GM18861 (cell line): ENCODE data around the gene NOL7.

Experiments used
- ATAC-seq: cut with Tn5 transposase; IDR thresholded peaks from one replicate; pipeline ENCODE4 v1.9.1; 2021; ENCODE audit not compliant: unreplicated experiment

Gene NOL7

GRCh38 chr6:13649393-13649792, 34.3 kb downstream of the NOL7 start:
- no peak for ATAC-seq

- ATAC-seq, result no peak
Observed at GRCh38 chr6:13653296-13653695, 38.2 kb downstream of the NOL7 start.

- ATAC-seq, result no peak
Observed at GRCh38 chr6:13654496-13654895, 39.4 kb downstream of the NOL7 start.

- ATAC-seq, result no peak
Observed at GRCh38 chr6:13655700-13656099, 40.6 kb downstream of the NOL7 start.

- no peak for ATAC-seq
Observed at GRCh38 chr6:13660273-13660672, 45.1 kb downstream of the NOL7 start.

- ATAC-seq, result no peak
Observed at GRCh38 chr6:13660893-13661292, 45.8 kb downstream of the NOL7 start.

- ATAC-seq, result no peak
Observed at GRCh38 chr6:13661647-13662046, 46.5 kb downstream of the NOL7 start.

DNA sequence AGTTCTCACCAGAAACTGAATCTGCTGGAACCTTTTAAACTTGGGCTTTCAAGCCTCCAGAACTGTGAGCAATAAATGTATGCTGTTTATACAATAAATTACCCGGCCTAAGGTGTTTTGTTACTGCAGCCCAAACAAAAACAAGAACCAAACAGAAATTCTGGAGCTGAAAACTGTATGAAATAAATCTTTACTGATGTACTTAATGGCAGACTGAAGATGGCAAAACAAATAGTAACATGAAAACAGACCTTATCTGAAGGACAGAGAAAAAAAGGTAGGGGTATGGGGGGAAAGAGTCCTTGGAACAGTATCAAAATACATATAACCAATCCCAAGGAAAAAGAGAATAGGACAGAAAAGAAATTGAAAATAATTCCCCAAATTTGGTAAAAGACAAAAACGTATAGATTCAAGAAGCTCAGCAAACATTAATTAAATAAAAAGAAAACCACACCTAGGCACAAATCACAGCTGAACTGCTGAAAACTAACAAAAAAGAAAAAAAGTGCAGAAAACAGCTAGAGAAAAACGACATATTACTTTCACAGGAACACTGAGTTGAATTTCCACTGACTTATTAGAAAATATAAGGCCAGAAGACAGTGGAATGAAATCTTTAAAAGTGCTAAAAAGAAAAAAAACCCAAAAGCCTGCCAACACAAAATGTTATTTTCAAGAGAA, 47.7 kb downstream of the NOL7 start:
- ATAC-seq, result no peak

GRCh38 chr6:13663986-13664385, 48.9 kb downstream of the NOL7 start:
- ATAC-seq, result no peak

DNA sequence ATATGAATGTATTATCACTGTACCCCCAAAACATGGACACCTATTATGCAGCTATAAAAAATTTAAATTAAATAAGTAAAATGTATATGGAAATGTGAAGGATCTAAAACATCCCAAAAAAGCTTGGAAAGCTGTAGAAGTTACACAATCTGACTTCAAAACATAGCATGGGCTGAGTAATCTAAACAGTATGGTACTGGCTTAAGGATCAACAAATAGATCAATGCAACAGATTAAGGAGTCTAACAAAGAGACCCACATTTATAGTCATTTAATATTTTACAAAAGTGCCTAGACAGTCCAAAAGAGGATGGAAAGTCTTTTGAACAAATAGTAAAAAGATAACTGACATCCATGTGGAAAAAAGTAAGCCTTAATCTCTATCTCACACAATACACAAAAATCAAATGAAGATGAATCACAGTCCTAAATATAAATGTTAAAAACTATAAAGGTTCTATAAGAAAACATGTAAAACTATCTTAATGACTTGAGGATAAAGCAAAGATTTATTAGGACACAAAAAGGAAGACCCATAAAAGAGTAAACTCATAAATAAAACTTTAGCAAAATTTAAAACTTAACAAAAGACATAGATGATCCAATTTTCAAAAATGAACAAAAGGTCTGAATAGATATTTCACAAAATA, 49.7 kb downstream of the NOL7 start:
- no peak for ATAC-seq

GRCh38 chr6:13666194-13667105, 51.3 kb downstream of the NOL7 start:
- ATAC-seq, result no peak

DNA sequence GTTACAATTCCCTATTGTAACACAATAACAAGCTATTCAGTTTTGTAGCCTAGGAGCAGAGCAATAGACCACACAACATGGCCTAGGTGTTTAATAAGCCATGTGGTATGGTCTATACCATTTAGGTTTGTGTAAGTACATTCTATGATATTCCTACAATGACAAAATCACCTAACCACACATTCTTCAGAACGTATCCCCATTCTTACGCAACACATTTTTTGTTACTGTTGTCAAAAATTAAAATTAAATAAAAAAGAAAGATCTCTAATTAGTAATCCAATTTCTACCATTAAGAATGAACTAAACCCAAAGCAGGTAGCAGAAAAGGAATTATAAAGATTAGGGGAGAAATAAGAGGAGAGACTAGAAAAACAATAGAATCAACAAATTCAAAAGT, 52.5 kb downstream of the NOL7 start:
- ATAC-seq, result no peak

- ATAC-seq, result no peak
Observed at GRCh38 chr6:13668291-13668928, 53.3 kb downstream of the NOL7 start.

GRCh38 chr6:13669476-13669875, 54.3 kb downstream of the NOL7 start:
- ATAC-seq, result no peak
